GM21723 (cell line): Measurements from ENCODE around the gene TMEM59L.
"Not testable (repeated sequence)": the region's sequence is repeated elsewhere in the genome, so short reads cannot be mapped to it uniquely, and the experiment has no call there.

ENCODE experiments used
- ATAC-seq: cut with Tn5 transposase; IDR thresholded peaks from one replicate; pipeline ENCODE4 v1.9.1; 2021; ENCODE audit warnings: mild to moderate bottlenecking, moderate library complexity; ENCODE audit not compliant: unreplicated experiment

The TMEM59L gene

GRCh38 chr19:18612772-18613588, at the start of gene TMEM59L:
TSS of gene TMEM59L (plus strand) at chr19:18612870. CDS start at chr19:18612959, 89 bp downstream.
- ATAC-seq, result no peak

GRCh38 chr19:18566953-18567352, 45.7 kb upstream of the TMEM59L start:
- ATAC-seq, result no peak

GRCh38 chr19:18568367-18568766, 44.3 kb upstream of the TMEM59L start:
- no peak for ATAC-seq

- ATAC-seq, result peak; percentile 88
Measured at GRCh38 chr19:18571564-18572344, 40.9 kb upstream of the TMEM59L start, which contains the start of gene UBA52. TSS of gene UBA52 (plus strand) at chr19:18571857. CDS start at chr19:18573301, 1,444 bp downstream.

GRCh38 chr19:18574691-18575291, 37.9 kb upstream of the TMEM59L start:
- ATAC-seq, result no peak

GRCh38 chr19:18576383-18576782, 36.3 kb upstream of the TMEM59L start:
- ATAC-seq, result no peak

GRCh38 chr19:18577365-18577914, 35.2 kb upstream of the TMEM59L start:
- no peak for ATAC-seq

GRCh38 chr19:18580311-18580710, 32.4 kb upstream of the TMEM59L start:
- no peak for ATAC-seq

- no peak for ATAC-seq
Measured at GRCh38 chr19:18586306-18586705, 26.4 kb upstream of the TMEM59L start.

- no peak for ATAC-seq
Measured at GRCh38 chr19:18587561-18587960, 25.1 kb upstream of the TMEM59L start.

- no peak for ATAC-seq
Measured at GRCh38 chr19:18587962-18588610, 24.6 kb upstream of the TMEM59L start.

- ATAC-seq, result peak; percentile 73
Measured at GRCh38 chr19:18588611-18589379, 23.9 kb upstream of the TMEM59L start, which contains the start of gene REX1BD. TSS of gene REX1BD (plus strand) at chr19:18588798. CDS start at chr19:18588802, 4 bp downstream.

GRCh38 chr19:18589380-18590272, 23.0 kb upstream of the TMEM59L start:
- peak; percentile 48 for ATAC-seq

GRCh38 chr19:18590273-18591272, 22.1 kb upstream of the TMEM59L start:
- no peak for ATAC-seq

- ATAC-seq, result no peak
Measured at GRCh38 chr19:18591735-18592385, 20.8 kb upstream of the TMEM59L start.

- ATAC-seq, result not testable (repeated sequence)
Measured at GRCh38 chr19:18592732-18593131, 19.9 kb upstream of the TMEM59L start.
